ENCODE results near the gene YJU2.
"Not testable (repeated sequence)": the region's sequence is repeated elsewhere in the genome, so short reads cannot be mapped to it uniquely, and the experiment has no call there.

Gene YJU2

GRCh38 chr19:4246767-4247593 is at the start of gene YJU2:
YJU2 (plus strand) TSS chr19:4247080; CDS start chr19:4247147, 67 bp downstream.
- DNase-seq (ENCODE audit: low spot score): peak; percentile 97

- DNase-seq (ENCODE audit: low spot score): no peak
Measured at GRCh38 chr19:4197228-4197624, 49.7 kb upstream of the YJU2 start.

GRCh38 chr19:4197625-4198466 is 49.0 kb upstream of the YJU2 start:
- DNase-seq (ENCODE audit: low spot score): peak; percentile 85

GRCh38 chr19:4198467-4199126 is 48.3 kb upstream of the YJU2 start:
- no peak for DNase-seq (ENCODE audit: low spot score)

GRCh38 chr19:4199699-4200293 is 47.1 kb upstream of the YJU2 start:
- DNase-seq (ENCODE audit: low spot score): peak; percentile 61

GRCh38 chr19:4200940-4201542 is 45.8 kb upstream of the YJU2 start:
- DNase-seq (ENCODE audit: low spot score): no peak

GRCh38 chr19:4201798-4202197 is 45.1 kb upstream of the YJU2 start:
- DNase-seq (ENCODE audit: low spot score): no peak

GRCh38 chr19:4206818-4207484 is 39.9 kb upstream of the YJU2 start:
- DNase-seq (ENCODE audit: low spot score): no peak

GRCh38 chr19:4208385-4209094 is 38.3 kb upstream of the YJU2 start:
- no peak for DNase-seq (ENCODE audit: low spot score)

- DNase-seq (ENCODE audit: low spot score): no peak
Measured at GRCh38 chr19:4210166-4210731, 36.6 kb upstream of the YJU2 start.

- DNase-seq (ENCODE audit: low spot score): no peak
Measured at GRCh38 chr19:4213116-4213515, 33.8 kb upstream of the YJU2 start.

GRCh38 chr19:4215807-4216206 is 31.1 kb upstream of the YJU2 start:
- DNase-seq (ENCODE audit: low spot score): no peak

- DNase-seq (ENCODE audit: low spot score): no peak
Measured at GRCh38 chr19:4216846-4217245, 30.0 kb upstream of the YJU2 start.

- DNase-seq (ENCODE audit: low spot score): no peak
Measured at GRCh38 chr19:4217429-4218264, 29.2 kb upstream of the YJU2 start.

- DNase-seq (ENCODE audit: low spot score): not testable (repeated sequence)
Measured at GRCh38 chr19:4218523-4218922, 28.4 kb upstream of the YJU2 start.

GRCh38 chr19:4220188-4220587 is 26.7 kb upstream of the YJU2 start:
- no peak for DNase-seq (ENCODE audit: low spot score)

GRCh38 chr19:4224470-4224869 is 22.4 kb upstream of the YJU2 start:
- peak; percentile 21 for DNase-seq (ENCODE audit: low spot score)

- no peak for DNase-seq (ENCODE audit: low spot score)
Measured at GRCh38 chr19:4225885-4226284, 21.0 kb upstream of the YJU2 start.

GRCh38 chr19:4227771-4228170 is 19.1 kb upstream of the YJU2 start:
- no peak for DNase-seq (ENCODE audit: low spot score)

Data from D341Med (cell line).